Stimulated activated CD8-positive, alpha-beta memory T cell treated with anti-CD3 and anti-CD28 coated beads, Interleukin-4, amount 100 ng/mL, for 4 hours (primary cell): Measurements from ENCODE around the gene FAM184B.

Experiments used
- DNase-seq, 2 donors: peaks; one replicate each; pipeline ENCODE4 v3.0.0-alpha.2; 2020; ENCODE audit warnings: low read depth in 2 of 2, low spot score in 1 of 2

FAM184B gene

DNA sequence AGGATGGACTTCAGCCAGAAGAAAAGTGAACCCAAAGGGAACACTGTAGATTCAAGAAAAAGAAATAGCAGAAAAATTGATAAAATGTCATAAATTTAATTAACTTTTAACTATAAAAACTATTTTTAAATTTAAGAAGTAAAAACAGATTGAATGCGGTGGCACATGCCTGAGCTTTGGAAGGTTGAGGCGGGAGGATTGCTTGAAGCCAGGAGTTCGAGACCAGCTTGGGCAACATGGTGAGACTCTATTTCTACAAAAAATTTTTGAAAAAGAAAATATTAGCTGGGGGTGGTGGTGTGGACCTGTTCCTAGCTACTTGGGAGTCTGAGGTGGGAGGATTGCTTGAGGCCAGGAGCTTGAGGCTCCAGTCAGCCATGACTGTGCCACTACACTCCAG is 3.0 kb downstream of the FAM184B start:
- no peak for DNase-seq

DNA sequence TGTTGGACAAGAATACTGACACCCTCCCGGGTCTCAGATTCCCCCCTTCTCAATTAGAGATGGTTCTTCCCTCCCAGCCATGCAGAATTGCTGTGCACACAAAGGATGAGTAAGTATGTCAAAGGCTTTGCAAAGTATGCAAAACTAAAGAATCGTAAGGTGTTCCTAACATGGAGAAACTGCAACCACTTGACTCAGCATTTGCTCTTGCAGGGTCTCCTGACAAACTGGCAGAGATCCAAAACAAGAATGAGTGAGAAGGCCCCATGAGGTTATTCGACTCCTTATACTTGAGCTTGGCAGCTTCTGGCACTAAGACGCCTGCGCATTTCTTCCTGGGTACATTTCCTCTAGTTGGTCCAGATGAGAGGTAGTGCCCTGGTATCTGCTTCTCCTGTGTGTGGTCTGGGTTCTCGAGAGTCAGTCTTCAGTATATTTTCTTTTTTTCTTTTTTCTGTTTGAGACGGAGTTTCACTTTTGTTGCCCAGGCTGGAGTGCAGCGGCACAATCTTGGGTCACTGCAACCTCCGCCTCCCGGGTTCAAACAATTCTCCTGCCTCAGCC is 8.2 kb downstream of the FAM184B start:
- no peak for DNase-seq

DNA sequence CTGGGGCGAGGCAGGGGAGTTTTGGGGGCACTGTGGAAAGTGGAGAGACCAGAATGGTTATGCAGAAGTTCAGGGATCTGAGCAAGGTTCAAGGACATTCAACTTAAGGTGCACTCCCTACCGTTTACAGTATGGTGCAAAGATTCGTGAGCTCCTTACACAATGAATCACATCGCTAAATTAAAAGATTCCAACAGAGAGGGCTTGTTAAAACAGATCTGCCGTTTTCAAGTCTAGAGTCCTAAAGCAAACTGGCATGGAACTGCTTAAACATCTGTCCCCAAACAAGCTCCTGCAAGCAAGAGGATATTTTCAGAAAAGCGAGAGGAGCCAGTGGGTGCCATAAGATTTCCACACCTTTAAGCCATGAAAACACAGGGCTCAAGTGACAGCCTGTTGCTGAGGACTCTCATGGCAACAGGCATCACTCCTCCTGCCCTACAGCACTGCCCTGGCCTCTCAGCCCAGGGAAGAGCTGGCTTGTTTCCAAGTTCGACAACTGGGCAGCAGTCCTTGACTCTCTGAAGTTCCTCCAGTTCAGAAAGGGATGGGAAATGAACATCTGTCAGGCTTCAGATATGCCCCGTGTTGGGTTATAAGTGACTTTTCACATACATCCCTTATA is 10.0 kb downstream of the FAM184B start:
- no peak for DNase-seq

DNA sequence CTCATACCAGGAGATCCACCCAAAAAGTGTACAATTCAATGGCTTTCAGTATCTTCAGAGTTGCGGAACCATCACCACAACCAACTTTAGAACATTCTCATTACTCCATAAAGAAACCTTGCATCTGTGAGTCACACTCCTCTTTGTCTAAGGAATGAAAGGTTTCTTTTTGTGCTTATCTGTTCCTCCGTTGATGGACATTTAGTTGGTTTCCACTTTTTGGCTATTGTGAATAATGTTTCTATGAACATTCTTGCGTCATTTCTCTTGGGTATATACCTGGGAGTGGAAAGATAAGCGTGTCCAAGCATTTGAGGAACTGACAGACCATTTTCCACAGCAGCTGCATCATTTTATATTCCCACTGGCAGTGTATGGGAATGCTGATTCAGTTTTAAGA is 10.6 kb downstream of the FAM184B start:
- no peak for DNase-seq

DNA sequence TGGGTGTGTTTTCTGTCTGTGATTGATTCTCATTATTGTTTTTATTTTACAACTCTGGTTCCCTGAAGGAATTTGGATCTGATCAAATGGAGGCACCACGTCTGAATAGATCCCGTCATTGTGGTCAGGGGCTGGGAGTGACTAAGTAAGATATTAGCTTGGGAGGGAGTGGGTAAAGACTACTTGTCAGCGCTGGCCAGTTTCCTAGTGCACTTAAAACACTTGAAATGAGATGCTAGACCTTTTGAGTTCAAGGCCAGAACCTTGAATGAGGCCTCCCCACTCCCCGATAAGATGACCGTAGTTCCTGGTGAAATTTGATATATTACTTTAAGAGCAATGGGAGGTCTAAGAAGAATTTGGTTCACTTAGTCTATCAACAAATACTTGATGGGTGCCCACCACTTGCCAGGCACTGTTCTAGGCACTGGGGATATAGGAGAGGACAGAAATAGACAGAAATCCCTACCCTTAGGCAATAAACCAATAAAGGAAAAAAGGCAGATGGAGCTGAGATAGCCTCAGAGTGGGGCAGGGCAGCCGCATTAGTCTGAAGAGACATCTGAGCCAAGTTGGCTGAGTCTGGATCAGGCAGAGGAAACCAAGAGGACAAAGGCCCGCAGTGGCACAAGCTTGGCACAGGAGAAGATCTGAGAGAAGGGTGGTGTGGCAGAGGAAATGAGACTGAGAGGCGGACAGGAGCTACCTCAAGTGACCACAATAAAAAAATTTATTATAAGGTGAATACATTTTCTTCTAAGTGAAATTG is 11.8 kb downstream of the FAM184B start:
- no peak for DNase-seq

- no peak for DNase-seq
These were observed 14.5 kb downstream of the FAM184B start for GRCh38 chr4:17766826-17767458.

DNA sequence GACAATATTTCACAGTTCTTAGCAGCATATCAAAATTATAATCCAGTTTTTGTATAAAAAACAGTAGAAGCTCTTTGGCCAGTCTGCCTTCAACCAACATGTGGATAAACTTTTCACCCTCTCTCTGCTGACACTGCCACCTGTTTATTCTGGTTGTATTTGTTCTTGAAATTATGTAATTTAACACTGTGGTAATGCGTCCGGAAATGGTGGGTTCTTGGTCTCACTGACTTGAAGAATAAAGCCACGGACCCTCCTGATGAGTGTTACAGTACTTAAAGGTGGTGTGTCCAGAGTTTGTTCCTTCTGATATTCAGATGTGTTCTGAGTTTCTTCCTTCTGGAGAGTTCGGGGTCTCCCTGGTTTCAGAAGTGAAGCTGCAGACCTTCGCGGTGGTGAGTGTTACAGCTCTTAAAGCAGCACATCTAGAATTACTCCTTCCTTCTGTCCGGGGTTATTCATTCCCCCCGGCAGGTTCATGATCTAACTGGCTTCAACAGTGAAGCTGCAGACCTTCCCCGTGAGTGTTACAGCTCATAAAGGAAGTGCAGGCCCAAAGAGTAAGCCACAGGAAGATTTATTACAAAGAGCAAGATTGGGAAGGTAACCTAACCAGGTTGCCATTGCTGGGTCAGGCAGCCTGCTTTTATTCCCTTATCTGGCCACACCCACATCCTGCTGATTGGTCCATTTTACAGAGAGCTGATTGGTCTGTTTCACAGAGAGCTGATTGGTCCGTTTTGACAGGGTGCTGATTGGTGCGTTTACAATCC is 15.7 kb downstream of the FAM184B start:
- no peak for DNase-seq

DNA sequence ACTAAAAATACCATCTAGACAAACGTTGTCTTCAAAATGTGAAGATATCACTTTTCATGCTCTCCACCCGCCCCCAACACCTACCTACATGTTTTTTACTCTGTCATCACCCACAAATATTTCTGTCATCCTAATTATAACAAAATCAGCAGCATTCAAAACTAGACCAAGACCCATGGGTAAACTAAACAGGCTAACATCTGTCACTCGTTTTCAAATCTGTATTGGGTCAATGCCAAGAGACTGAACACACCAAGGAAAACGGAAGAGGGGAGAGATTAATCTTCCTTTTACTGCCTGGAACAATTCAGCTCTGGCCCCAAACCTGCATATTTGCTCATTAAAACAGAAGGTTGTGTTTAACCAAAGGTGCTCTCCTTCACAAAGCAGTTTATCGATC is 17.5 kb downstream of the FAM184B start:
- no peak for DNase-seq

DNA sequence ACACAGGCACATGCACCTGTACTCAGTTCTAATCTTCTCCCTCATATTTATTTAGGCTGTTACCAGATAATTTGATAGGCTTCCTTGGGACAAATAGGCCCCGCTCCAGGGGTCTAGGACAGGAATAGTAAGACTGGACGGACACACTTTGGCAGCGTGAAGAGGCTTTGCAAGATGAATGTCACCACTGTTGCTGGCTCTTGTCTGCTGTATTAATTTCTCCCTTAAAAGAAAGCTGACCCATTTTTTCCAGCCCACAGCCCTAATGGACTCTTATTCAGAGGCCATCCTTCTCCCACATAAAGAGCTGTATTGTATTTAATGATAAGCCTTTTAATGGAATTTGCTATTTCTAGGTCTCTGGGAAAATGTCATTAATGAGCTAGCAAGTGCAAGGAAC is 18.0 kb downstream of the FAM184B start:
- DNase-seq = no peak

GRCh38 chr4:17762726-17763125 is 18.7 kb downstream of the FAM184B start:
- DNase-seq = no peak

- no peak for DNase-seq
These were observed 20.4 kb downstream of the FAM184B start for GRCh38 chr4:17761062-17761461.

DNA sequence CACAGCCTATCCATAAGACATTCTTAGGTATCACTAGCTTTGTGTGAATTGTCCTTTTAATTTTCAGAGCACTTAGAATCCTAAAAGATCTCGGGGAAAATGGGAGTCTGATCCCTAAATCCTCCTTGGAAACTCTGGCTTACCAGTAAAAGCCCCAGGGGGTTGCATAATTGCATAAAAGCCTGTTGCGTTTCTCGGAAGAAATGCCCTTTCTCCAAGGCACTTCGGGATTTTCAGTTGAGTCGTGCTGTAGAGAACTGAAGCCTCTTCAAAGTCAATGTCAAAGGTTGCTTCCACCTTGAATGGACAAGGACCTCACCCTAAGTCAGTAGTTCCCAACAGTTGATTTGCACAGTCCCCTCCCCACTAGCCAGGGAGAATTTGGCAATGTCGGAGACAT is 20.8 kb downstream of the FAM184B start:
- DNase-seq = no peak

- no peak for DNase-seq
These were observed 22.9 kb downstream of the FAM184B start for GRCh38 chr4:17758485-17758884.

DNA sequence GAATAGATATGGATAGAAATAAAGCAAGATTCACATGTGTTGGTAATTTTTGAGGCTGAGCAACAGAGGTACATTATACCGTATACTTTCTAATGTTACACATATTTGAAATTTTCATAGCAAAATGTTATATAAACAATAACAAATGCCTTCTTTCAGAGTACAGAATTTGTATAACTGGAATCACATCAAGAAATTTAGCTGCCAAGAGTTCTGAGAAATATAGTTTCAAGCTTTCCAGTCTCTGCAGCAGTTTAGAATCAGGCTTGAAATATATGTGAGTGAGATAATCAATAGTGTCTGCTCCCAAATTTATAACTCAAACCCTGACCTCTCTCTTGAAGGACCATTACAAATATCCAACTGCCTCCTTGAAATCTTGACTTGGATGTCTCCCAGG is 23.8 kb downstream of the FAM184B start:
- no peak for DNase-seq

DNA sequence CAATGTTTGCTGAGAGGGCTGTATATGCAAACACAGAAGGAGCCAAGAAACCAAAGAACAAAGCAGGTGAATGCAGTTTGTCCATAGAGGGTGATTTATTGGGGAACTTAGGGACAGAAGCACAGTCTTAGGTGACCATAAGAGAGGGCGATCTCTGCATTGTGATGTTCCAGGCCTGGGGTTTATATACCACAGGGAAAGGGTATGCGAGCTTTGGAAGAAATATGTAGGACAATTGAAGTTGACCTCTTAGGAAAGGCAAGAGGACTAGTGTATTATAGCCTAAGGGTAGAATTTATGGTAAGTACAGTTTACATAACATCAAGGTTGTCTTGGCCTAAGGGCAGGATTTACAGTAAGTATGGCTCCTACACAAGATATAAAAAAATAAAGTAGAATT is 27.8 kb downstream of the FAM184B start:
- no peak for DNase-seq

- DNase-seq = no peak
These were observed 40.7 kb downstream of the FAM184B start for GRCh38 chr4:17740702-17741101.

DNA sequence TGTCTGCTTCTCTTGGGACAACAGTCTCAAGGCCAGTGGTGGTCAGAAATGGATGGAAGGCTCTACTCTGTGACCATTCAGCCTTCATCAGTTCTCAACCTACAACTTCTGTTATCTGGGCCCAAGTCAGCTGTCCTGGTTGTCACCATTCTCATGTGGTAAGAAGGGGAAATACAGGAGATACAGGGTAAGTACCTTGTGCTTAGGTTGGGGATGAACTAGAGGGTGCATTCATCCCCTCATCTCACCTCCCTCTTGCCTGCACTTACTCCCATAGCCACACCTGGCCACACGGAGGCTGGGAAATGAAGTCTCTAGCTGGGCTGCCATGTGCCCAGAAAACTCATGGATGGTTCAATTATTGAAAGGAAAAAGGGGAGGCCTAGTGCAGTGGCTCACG is 44.9 kb downstream of the FAM184B start:
- DNase-seq = no peak

- no peak for DNase-seq
These were observed 54.5 kb downstream of the FAM184B start for GRCh38 chr4:17726911-17727310.

GRCh38 chr4:17723648-17724047 is 57.8 kb downstream of the FAM184B start:
- no peak for DNase-seq

DNA sequence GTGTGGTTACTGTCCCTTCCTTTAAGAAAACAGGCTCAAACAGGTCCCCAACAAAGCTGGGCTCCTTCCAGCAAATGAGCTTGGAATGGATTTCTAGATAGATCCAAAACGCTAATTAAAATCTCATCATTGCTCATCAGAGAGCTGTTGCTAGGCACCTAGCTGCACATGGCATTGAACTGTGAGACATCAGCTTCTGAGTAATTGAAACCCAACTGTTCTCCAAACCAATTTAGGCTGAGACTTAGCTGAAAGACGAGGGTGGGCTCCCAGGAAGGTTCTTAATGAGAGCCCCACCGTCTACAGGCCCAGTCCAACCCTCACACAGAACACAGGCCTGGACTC is 59.1 kb downstream of the FAM184B start:
- DNase-seq = no peak

GRCh38 chr4:17721496-17722355 is 59.7 kb downstream of the FAM184B start:
- no peak for DNase-seq
